T follicular helper cell (primary cell): ENCODE data around the gene AGBL4.
"Not testable (repeated sequence)": the region's sequence is repeated elsewhere in the genome, so short reads cannot be mapped to it uniquely, and the experiment has no call there.

Experiments used
- DNase-seq: peaks from one replicate; pipeline ENCODE4 v3.0.0-alpha.2; 2020; ENCODE audit warnings: low read depth

The AGBL4 gene

GRCh38 chr1:49435291-49435690 is 588.5 kb downstream of the AGBL4 start:
- no peak for DNase-seq

GRCh38 chr1:49424782-49425181 is 599.0 kb downstream of the AGBL4 start:
- no peak for DNase-seq

GRCh38 chr1:49416758-49417157 is 607.0 kb downstream of the AGBL4 start:
- no peak for DNase-seq

- no peak for DNase-seq
Measured at GRCh38 chr1:49408346-49408745, 615.4 kb downstream of the AGBL4 start.

GRCh38 chr1:49397086-49397485 is 626.7 kb downstream of the AGBL4 start:
- DNase-seq = no peak

GRCh38 chr1:49394200-49394599 is 629.6 kb downstream of the AGBL4 start:
- no peak for DNase-seq

- DNase-seq = no peak
Measured at GRCh38 chr1:49389699-49390098, 634.1 kb downstream of the AGBL4 start.

GRCh38 chr1:49364676-49365075 is 659.1 kb downstream of the AGBL4 start:
- no peak for DNase-seq

- DNase-seq = no peak
Measured at GRCh38 chr1:49363628-49364027, 660.1 kb downstream of the AGBL4 start.

- no peak for DNase-seq
Measured at GRCh38 chr1:49358036-49358435, 665.7 kb downstream of the AGBL4 start.

GRCh38 chr1:49356594-49356993 is 667.2 kb downstream of the AGBL4 start:
- no peak for DNase-seq

- no peak for DNase-seq
Measured at GRCh38 chr1:49351768-49352167, 672.0 kb downstream of the AGBL4 start.

- DNase-seq = no peak
Measured at GRCh38 chr1:49346767-49347349, 676.9 kb downstream of the AGBL4 start.

GRCh38 chr1:49340576-49340975 is 683.2 kb downstream of the AGBL4 start:
- no peak for DNase-seq

- no peak for DNase-seq
Measured at GRCh38 chr1:49339043-49339442, 684.7 kb downstream of the AGBL4 start.

- no peak for DNase-seq
Measured at GRCh38 chr1:49337251-49337650, 686.5 kb downstream of the AGBL4 start.

- no peak for DNase-seq
Measured at GRCh38 chr1:49333906-49334305, 689.8 kb downstream of the AGBL4 start.

- no peak for DNase-seq
Measured at GRCh38 chr1:49331066-49331852, 692.5 kb downstream of the AGBL4 start.

- no peak for DNase-seq
Measured at GRCh38 chr1:49323925-49324540, 699.7 kb downstream of the AGBL4 start.

- DNase-seq = not testable (repeated sequence)
Measured at GRCh38 chr1:49320493-49320892, 703.3 kb downstream of the AGBL4 start.

- DNase-seq = no peak
Measured at GRCh38 chr1:49319426-49319963, 704.3 kb downstream of the AGBL4 start.

GRCh38 chr1:49318218-49318617 is 705.5 kb downstream of the AGBL4 start:
- DNase-seq = no peak

GRCh38 chr1:49307457-49307856 is 716.3 kb downstream of the AGBL4 start:
- no peak for DNase-seq
